Inflammatory macrophage (primary cell): ENCODE data around the gene STIM2.
A peak's percentile ranks its signal among the peaks of the same experiment; 100 is the strongest.
"Not testable (repeated sequence)": the region's sequence is repeated elsewhere in the genome, so short reads cannot be mapped to it uniquely, and the experiment has no call there.

ENCODE experiments used
- DNase-seq, 2 donors: peaks; one replicate each; pipeline ENCODE4 v3.0.0-alpha.2; 2020 to 2022

Gene STIM2

GRCh38 chr4:26955241-26955640, 94.6 kb downstream of the STIM2 start:
- DNase-seq, result no peak

GRCh38 chr4:26958925-26959653, 98.4 kb downstream of the STIM2 start:
- DNase-seq, result no peak

- no peak for DNase-seq
These were observed 99.0 kb downstream of the STIM2 start for GRCh38 chr4:26959654-26960047.

GRCh38 chr4:26962720-26963119, 102.1 kb downstream of the STIM2 start:
- DNase-seq, result no peak

GRCh38 chr4:26964512-26964911, 103.9 kb downstream of the STIM2 start:
- DNase-seq, result no peak

- DNase-seq, result no peak
These were observed 104.4 kb downstream of the STIM2 start for GRCh38 chr4:26964994-26965393.

- DNase-seq, result not testable (repeated sequence)
These were observed 115.0 kb downstream of the STIM2 start for GRCh38 chr4:26975464-26976181.

GRCh38 chr4:26978387-26979053, 117.9 kb downstream of the STIM2 start:
- DNase-seq, result no peak

- DNase-seq, result no peak
These were observed 124.3 kb downstream of the STIM2 start for GRCh38 chr4:26984896-26985295.

- DNase-seq, result peak; percentile 20 to 30
These were observed 125.2 kb downstream of the STIM2 start for GRCh38 chr4:26985873-26986272.

- peak in 1 of 2 donors; percentile 37 for DNase-seq
These were observed 126.5 kb downstream of the STIM2 start for GRCh38 chr4:26987191-26987590.

- no peak for DNase-seq
These were observed 130.4 kb downstream of the STIM2 start for GRCh38 chr4:26991057-26991456.

GRCh38 chr4:26992657-26993361, 132.2 kb downstream of the STIM2 start:
- DNase-seq, result peak in 1 of 2 donors; percentile 34

- DNase-seq, result no peak
These were observed 132.9 kb downstream of the STIM2 start for GRCh38 chr4:26993539-26993938.

GRCh38 chr4:26993967-26994366, 133.3 kb downstream of the STIM2 start:
- DNase-seq, result no peak

- DNase-seq, result no peak
These were observed 134.7 kb downstream of the STIM2 start for GRCh38 chr4:26995316-26995715.

GRCh38 chr4:26996745-26997144, 136.1 kb downstream of the STIM2 start:
- DNase-seq, result no peak

GRCh38 chr4:26999689-27000088, 139.0 kb downstream of the STIM2 start:
- no peak for DNase-seq

- no peak for DNase-seq
These were observed 139.5 kb downstream of the STIM2 start for GRCh38 chr4:27000122-27000521.

- DNase-seq, result no peak
These were observed 140.2 kb downstream of the STIM2 start for GRCh38 chr4:27000820-27001219.

GRCh38 chr4:27001398-27002164, 140.9 kb downstream of the STIM2 start:
- DNase-seq, result no peak

- no peak for DNase-seq
These were observed 143.0 kb downstream of the STIM2 start for GRCh38 chr4:27003642-27004113.
